Prostate gland (tissue), 2 donors: ENCODE measurements around the gene ADAMTSL2.

Source experiments
- POLR2A ChIP-seq: fragments of 450-650 bp; IDR thresholded peaks from one replicate; pipeline ENCODE4 v1.6.1; 2016; ENCODE audit warnings: antibody characterized with exemption, mild to moderate bottlenecking
- POLR2AphosphoS5 ChIP-seq: sonication (generic); formaldehyde crosslinking; IDR thresholded peaks from one replicate; pipeline ENCODE4 v1.6.1; 2017; ENCODE audit warnings: antibody characterized with exemption
- TF ChIP-seq, protein P1 (sequence below), 4 experiments: fragments of 200-600 bp in 2 of 4; fragments of 450-650 bp in 2 of 4; sonication (generic) in 2 of 4; IDR thresholded peaks; 1 replicate in 3 of 4; 2 replicates in 1 of 4; pipeline ENCODE4 v1.5.1; 2016 to 2019; ENCODE audit warnings: antibody characterized with exemption in 4 of 4, mild to moderate bottlenecking in 2 of 4, moderate library complexity in 2 of 4

GRCh38 chr9:133542002-133542401 lies 7.5 kb downstream of the ADAMTSL2 start:
- no peak for TF ChIP-seq POLR2A
- TF ChIP-seq, protein P1, sequence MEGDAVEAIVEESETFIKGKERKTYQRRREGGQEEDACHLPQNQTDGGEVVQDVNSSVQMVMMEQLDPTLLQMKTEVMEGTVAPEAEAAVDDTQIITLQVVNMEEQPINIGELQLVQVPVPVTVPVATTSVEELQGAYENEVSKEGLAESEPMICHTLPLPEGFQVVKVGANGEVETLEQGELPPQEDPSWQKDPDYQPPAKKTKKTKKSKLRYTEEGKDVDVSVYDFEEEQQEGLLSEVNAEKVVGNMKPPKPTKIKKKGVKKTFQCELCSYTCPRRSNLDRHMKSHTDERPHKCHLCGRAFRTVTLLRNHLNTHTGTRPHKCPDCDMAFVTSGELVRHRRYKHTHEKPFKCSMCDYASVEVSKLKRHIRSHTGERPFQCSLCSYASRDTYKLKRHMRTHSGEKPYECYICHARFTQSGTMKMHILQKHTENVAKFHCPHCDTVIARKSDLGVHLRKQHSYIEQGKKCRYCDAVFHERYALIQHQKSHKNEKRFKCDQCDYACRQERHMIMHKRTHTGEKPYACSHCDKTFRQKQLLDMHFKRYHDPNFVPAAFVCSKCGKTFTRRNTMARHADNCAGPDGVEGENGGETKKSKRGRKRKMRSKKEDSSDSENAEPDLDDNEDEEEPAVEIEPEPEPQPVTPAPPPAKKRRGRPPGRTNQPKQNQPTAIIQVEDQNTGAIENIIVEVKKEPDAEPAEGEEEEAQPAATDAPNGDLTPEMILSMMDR (IDR thresholded peaks at IDR 0.05) = no peak
- no peak for TF ChIP-seq POLR2AphosphoS5
